ENCODE results near the gene NANOS3.

Gene NANOS3

DNA sequence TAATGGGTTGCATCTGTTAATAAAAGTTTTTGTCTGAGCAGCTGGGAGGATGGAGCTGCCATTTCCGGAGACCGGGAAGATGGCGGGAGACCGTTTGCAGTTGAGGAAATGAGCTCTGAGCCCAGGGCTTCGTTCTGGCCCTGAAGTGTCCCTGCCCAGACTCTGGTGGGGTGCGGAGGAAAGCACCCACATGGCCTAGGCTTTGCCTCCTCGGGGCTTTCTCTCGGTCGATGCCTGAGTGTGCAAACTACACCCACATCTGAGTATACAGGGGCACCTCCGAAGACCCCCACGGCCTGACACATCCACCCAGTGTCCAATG lies 15.6 kb upstream of the NANOS3 start:
- H3K4me3 ChIP-seq (ENCODE audit: low read length), result no peak overlapping the region
- TF ChIP-seq, protein P1, sequence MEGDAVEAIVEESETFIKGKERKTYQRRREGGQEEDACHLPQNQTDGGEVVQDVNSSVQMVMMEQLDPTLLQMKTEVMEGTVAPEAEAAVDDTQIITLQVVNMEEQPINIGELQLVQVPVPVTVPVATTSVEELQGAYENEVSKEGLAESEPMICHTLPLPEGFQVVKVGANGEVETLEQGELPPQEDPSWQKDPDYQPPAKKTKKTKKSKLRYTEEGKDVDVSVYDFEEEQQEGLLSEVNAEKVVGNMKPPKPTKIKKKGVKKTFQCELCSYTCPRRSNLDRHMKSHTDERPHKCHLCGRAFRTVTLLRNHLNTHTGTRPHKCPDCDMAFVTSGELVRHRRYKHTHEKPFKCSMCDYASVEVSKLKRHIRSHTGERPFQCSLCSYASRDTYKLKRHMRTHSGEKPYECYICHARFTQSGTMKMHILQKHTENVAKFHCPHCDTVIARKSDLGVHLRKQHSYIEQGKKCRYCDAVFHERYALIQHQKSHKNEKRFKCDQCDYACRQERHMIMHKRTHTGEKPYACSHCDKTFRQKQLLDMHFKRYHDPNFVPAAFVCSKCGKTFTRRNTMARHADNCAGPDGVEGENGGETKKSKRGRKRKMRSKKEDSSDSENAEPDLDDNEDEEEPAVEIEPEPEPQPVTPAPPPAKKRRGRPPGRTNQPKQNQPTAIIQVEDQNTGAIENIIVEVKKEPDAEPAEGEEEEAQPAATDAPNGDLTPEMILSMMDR (IDR thresholded peaks at IDR 0.05; ENCODE audit: insufficient read depth, low read depth, low read length, missing control alignments), result no peak
- DNase-seq (ENCODE audit: low read depth), result no peak

DNA sequence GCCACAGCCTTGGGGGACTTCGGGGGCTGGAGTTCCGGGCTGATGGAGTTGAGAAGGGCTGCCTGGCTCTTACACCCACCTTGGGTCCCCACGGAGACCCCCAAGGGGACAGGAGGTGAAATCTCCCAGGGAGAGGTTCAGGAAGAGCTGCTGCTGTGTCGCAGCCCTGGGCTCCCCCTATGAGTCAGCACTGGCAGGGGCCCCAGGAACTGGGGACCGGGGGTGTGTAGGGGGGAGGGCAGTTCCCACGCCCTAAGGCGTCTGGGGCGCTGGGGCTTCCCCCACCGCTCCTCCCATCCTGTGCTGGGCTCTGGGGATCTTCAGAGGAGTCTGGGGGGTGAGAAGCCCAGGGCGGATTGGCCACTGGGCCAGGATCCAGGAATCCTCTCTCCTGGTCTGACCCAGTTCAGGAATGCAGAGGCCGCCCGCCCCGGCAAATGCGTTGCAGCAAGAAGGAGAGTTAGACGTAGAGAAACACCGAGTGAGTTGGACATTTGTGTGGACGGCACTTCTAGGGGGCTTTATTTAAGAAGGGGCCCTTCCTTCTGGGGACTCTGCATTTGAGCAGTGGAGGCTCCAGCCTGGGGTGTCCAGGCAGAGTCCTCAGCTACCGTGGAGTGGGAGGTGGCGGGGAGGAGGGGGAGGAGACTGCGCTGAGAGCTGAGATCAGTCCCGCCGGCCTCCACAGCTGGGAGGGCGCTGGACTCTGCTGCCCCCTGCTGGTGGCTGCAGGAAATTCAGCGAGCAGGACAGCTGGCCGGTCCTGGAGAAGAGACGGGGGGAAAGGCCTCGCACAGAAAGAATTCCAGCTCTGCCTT lies 15.0 kb upstream of the NANOS3 start:
- peak; percentile 84 for DNase-seq (ENCODE audit: low read depth)
- peak overlapping the region; percentile 45 for H3K4me3 ChIP-seq (ENCODE audit: low read length)
- TF ChIP-seq, protein P1 (IDR thresholded peaks at IDR 0.05; ENCODE audit: insufficient read depth, low read depth, low read length, missing control alignments), result peak; percentile 83

GRCh38 chr19:13864046-13864666 lies 12.8 kb upstream of the NANOS3 start:
- DNase-seq (ENCODE audit: low read depth), result no peak

DNA sequence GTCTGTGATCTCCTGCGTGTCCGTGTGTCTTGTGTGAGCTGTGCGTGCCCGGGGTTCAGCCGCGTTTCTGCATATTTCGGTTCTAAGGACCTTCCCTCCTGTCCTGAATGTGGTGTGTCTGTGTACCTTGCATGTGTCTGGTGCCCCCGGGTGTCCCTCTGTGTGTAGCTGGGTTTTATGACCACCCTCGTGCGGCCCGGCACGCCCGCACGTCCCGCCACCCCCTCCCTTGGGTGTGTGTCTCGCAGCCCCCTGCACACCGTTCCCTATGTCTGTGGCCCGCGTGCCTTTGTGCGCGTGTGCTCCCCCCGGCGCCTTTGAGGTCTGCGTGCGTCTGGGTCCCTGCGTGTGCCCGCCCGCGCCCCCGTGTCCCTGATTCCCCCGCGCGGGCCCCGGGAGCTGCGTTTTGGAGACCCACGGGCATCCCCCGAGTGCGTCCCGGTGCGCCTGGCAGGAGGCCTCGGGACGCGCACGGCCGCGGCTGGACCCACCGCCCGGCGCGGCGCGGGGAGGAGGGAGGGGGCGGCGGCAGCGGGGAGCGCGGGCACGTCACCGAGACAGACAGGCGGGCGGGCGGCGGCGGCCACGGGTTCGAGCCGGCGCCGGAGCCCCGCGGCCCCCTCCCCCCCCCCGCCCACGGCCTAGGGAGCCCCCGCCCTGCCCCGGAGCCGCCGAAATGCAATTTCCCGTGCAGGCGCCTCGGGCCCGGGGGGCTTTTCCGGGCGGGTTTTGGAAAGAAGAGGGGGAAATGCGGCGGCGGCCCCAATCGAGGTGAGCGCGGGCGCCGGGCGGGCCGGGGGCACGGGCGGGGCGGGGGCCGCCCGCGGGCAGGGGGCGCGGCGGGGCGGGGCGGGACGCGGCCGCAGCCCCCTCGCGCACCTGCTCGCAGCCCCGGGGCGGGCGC lies 12.0 kb upstream of the NANOS3 start:
- no peak for DNase-seq (ENCODE audit: low read depth)
- peak overlapping the region; percentile 39 for H3K4me3 ChIP-seq (ENCODE audit: low read length)
- TF ChIP-seq, protein P1 (IDR thresholded peaks at IDR 0.05; ENCODE audit: insufficient read depth, low read depth, low read length, missing control alignments), result no peak

More at GRCh38 chr19:13864046-13864666, 12.8 kb upstream of the NANOS3 start:
- TF ChIP-seq, protein P1 (IDR thresholded peaks at IDR 0.05; ENCODE audit: insufficient read depth, low read depth, low read length, missing control alignments), result no peak
- no peak overlapping the region for H3K4me3 ChIP-seq (ENCODE audit: low read length)

DNA sequence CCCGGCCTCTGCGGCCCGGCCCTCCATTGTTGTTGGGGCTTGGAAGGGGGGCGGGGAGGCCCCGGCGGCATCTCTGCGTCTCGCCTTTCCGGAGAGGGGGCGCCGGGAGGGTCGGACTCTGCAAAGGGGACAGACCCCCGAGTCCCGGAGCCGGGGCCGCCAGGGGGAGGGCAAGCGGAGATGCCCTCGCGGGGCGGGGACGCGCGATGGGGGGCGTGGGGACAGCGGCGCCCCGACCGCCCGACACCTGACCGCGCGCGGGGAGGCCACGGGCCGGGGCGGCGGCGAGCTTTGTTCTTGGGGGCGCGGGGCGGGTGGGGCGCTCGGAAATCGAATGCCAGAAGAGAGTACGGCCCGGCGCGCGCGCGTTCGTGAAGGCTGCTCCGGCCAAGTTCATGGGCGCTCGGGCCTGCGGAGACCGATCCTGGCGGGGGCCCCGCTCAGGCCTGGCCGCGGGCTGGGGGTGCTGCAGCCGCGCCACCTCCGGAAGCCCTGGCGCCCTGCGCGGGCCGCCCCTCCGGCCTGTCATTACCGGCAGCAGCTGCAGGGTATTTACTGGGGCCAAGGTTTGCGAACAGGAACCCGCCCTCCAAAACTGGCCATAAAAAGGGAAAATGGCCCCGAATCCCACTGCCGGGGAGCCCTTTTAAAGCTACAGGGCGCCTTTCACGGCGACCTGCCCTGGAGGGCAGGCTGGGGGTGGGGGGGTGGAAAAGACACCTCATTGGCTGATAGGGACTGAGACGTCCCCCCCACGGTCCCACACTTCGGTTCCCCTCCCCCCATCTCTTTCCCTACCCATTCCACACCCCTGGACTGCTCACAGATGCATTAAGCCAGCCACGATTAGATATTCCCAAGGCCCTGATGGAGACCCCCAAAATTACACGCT lies 11.1 kb upstream of the NANOS3 start:
- peak overlapping the region; percentile 39 for H3K4me3 ChIP-seq (ENCODE audit: low read length)
- TF ChIP-seq, protein P1 (IDR thresholded peaks at IDR 0.05; ENCODE audit: insufficient read depth, low read depth, low read length, missing control alignments), result no peak
- no peak for DNase-seq (ENCODE audit: low read depth)

DNA sequence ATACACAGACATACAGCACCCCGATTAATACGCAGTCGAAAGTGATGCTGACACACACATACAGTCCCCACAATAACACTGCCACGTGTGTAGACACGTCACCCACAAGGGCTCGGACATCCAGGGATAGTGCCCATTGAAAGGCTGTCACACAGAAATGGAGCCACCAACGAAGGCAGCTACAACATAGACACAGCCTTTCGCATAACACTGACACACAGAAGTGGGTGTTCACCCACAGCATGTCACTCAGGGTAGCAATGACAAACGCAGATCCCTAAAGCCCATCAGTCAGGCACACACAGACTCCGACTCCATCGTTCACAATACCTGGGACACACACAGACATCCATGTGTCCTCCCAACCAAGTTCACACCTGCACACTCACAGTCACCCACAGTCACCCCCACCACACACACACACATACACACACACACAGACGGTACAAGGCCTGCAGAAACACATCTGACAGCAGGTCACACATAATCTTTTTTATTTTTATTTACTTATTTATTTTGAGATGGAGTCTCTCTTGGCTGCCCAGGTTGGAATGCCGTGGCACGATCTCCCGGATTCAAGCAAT lies 10.4 kb upstream of the NANOS3 start:
- no peak for DNase-seq (ENCODE audit: low read depth)
- TF ChIP-seq, protein P1 (IDR thresholded peaks at IDR 0.05; ENCODE audit: insufficient read depth, low read depth, low read length, missing control alignments), result no peak
- H3K4me3 ChIP-seq (ENCODE audit: low read length), result peak overlapping the region; percentile 39
